GM18861 (cell line): ENCODE data around the gene ANK3.

Experiments
- ATAC-seq: cut with Tn5 transposase; IDR thresholded peaks from one replicate; pipeline ENCODE4 v1.9.1; 2021; ENCODE audit not compliant: unreplicated experiment

The ANK3 gene

GRCh38 chr10:60348982-60349381 lies 40.7 kb downstream of the ANK3 start:
- no peak for ATAC-seq

- no peak for ATAC-seq
These were observed 42.4 kb downstream of the ANK3 start for GRCh38 chr10:60347270-60347669.

GRCh38 chr10:60346661-60347060 lies 43.0 kb downstream of the ANK3 start:
- no peak for ATAC-seq

- ATAC-seq = no peak
These were observed 46.4 kb downstream of the ANK3 start for GRCh38 chr10:60343254-60343653.

- no peak for ATAC-seq
These were observed 47.7 kb downstream of the ANK3 start for GRCh38 chr10:60341969-60342368.

- no peak for ATAC-seq
These were observed 48.7 kb downstream of the ANK3 start for GRCh38 chr10:60340973-60341372.

- no peak for ATAC-seq
These were observed 49.9 kb downstream of the ANK3 start for GRCh38 chr10:60339757-60340156.

GRCh38 chr10:60338786-60339185 lies 50.9 kb downstream of the ANK3 start:
- no peak for ATAC-seq

- no peak for ATAC-seq
These were observed 51.6 kb downstream of the ANK3 start for GRCh38 chr10:60338002-60338564.

- ATAC-seq = no peak
These were observed 52.6 kb downstream of the ANK3 start for GRCh38 chr10:60336901-60337630.

- ATAC-seq = no peak
These were observed 54.0 kb downstream of the ANK3 start for GRCh38 chr10:60335708-60336107.

GRCh38 chr10:60334991-60335390 lies 54.7 kb downstream of the ANK3 start:
- ATAC-seq = no peak

- ATAC-seq = no peak
These were observed 57.3 kb downstream of the ANK3 start for GRCh38 chr10:60332371-60332770.

GRCh38 chr10:60331886-60332285 lies 57.8 kb downstream of the ANK3 start:
- ATAC-seq = no peak

- ATAC-seq = no peak
These were observed 66.5 kb downstream of the ANK3 start for GRCh38 chr10:60323162-60323561.

GRCh38 chr10:60320666-60321065 lies 69.0 kb downstream of the ANK3 start:
- no peak for ATAC-seq

- no peak for ATAC-seq
These were observed 73.6 kb downstream of the ANK3 start for GRCh38 chr10:60316029-60316428.

GRCh38 chr10:60315311-60315710 lies 74.4 kb downstream of the ANK3 start:
- no peak for ATAC-seq

GRCh38 chr10:60314069-60314940 lies 75.4 kb downstream of the ANK3 start:
- no peak for ATAC-seq

GRCh38 chr10:60313589-60313952 lies 76.1 kb downstream of the ANK3 start:
- ATAC-seq = no peak

- no peak for ATAC-seq
These were observed 76.7 kb downstream of the ANK3 start for GRCh38 chr10:60312818-60313588.
